Smooth muscle cell of trachea (primary cell): Measurements from ENCODE around the gene DNAJC18. TPM values are rescaled to one million over a fixed set of nuclear protein-coding genes. Genes with fewer than 3 reads are reported as not detected.

Source experiments
- total RNA-seq: library from RNA; depleted of rRNA; stranded (reverse); fragments of >200 nt; gene quantifications from 2 replicates; pipeline ENCODE4 v1.2.1, GENCODE V29; 2014

DNAJC18 gene
- 10.9 and 12.4 TPM in 2 replicates for total RNA-seq

DNA sequence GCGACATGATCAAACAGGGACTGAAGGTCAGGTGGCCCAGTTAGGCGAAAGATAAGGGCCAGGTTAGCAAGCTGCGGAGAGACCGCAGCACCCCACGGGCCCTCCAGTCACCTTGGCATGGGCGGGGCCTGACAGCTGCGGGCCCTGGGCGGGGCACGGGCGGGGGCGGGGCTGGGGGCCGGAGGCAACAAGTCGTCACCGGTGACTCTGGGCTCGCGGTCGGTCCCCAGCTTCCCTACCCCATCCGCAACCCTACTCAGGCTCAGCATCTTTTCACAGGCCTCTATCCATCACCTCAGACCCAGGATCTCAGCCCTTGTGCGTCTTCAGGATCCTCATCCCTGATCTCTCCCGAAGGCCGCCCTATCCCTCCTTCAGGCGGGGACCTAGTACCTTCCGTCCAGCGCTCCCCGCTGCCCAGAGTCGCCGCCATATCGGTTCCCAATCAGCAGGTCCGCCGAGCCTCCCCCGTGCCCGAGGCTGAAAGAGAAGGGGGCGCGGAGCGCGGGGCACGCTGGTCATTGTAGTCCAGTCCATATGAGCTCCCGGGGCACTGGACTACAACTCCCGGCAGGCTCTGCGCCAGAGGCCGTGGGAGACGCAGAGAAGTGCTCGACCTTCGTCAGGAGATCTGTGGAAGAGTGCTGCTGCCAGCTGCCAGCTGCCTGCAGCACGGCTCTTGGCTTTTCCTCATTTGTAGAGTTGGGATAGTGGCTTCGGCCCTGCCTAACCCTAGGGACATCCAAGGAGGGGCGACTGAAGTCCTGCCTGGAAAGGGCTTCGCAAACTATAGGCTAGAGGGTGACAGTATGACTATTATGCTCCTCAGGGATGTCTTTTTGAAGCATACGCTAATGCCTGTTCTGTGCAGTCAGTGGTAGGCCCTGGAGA, at the start of gene DNAJC18:
Gene DNAJC18 (minus strand): TSS at position 513 of the 891 bp plus-strand sequence. CDS start 80 bp downstream, at position 433.

DNA sequence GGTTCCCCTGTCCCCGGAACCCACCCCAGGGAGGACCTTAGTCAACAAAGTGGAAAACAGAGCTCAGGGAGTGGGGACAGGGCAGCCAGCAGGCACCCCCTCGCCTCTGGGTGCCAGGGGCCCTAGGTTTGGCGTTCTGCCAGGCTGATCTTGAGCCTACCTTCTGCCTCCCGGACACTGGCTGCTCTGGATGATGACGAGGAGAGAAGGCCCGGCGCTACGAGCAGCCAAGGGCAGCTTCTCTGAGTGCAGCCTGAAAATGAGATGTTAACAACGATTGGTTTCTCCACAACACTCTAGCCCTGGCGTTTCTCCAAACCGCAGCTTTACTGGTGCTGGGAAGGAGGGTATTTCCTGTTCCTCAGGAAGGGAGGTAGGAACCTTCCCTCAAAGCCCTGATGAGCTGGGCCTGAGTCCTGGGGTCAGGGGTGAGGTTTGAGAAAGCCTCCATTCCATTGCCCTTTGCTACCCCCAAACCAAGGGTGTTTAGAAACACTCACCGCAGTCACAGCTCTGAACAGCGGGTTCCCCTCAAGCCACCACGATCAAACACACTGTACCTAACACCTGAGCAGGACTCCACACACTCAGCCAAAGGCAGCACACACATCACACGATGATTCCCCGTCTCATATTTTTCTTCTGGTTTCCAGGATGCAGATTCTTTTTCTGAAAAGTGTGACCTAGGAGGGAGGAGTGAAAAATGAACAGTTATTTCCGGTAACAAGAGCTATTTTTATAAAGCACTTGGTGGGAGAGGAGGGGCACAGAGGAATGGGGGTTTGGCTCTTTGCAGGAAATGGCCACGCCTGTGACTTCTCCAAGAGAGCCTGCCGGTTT, 42.9 kb upstream of the DNAJC18 start, which contains the start of gene STING1:
Gene STING1 (minus strand): TSS at position 709 of the 840 bp plus-strand sequence. CDS start 1,054 bp downstream, outside the sequence.

DNA sequence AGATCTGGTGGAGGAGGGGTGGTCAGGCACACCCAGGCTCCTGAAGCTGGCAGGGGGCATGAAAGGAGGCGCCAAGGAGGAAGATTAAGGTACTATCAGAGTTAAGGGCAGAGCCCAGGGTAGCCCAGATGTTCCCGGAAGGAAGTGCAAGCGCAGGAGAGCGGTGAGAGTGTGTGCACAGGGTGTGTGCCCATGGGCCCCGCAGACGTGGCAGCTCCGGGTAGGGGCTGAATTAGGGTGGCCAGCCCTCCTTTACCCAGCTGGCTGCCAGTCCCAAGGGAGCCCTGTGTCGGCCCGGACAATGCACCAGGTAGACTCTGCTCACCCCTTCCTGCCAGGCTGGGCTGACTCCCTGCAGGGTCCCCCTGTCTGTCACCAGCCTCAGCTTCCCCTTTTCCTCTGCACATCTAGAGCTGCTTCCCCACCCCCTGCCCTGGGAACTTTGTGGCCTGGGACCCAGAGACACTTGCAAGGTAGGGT, 31.5 kb upstream of the DNAJC18 start, which contains the start of gene SMIM33:
Gene SMIM33 (plus strand): TSS at position 184 of the 480 bp plus-strand sequence. CDS start 118 bp downstream, at position 302.

DNA sequence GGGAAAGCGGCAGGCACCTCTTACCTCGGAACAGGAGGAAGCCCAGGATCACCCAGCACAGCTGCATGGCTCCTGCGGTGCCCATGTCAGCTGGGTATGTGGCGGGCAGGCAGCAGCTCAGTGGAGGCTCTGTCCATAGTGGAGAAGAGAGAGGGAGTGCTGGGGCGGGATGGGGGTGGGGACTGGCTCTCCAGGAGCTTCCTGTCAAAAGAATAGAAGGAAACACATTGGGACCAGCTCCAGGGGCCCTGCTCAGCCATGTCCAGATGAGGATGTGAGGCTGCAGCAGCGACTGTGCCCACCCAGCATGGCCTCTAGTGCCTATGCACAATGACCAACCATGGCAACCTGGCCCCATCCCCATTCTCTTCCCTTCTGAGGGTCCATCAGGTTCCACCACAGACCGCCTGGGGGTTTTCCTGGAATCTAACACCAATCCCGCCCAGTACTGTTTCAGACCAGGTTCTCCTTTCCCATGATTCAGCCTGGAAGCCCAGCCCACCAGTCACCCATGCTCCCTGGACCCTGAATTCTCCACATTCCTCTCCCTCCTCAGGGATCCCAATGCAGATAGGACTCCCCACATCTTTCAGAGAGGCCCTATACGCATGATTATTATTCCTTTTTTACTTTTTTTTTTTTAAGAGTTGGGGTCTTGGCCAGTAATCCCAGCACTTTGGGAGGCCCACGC, 23.4 kb upstream of the DNAJC18 start, which contains the start of gene ECSCR:
Gene ECSCR (minus strand): TSS at position 158 of the 691 bp plus-strand sequence. CDS start 73 bp downstream, at position 85.

DNA sequence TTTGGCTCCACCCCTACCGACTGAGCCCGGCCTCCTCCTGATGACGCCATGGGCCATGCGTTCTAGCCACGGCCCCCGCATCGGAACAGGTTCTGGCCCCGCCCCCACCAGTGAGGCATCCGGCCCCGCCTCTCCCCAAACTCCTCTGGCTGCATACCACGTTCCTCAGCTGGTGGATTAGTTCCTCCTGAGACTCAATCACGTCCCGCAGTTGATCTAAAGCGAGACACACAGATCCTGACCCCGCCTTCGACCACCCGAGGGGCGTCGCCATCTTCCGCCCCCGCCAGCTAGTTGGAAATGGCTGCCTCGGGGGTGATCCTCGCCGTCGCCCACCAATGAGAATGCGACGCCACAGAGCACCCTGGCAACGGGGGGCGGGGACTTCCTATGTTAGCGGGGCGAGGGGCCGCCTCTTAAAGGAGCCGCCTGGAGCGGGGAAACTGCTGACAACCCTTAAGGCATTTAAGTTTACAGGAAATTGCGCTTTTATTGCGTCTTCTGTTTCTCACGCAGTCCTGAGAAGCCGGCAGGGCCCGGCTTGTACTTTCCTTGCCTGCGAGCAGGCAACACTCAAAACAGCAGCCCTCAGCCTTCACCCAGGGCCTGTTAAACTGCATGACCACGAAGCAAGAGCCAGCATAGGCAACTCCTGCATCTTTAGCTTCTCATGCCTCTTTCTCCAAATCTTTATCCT, 35.4 kb downstream of the DNAJC18 start, which contains the start of gene SPATA24:
Gene SPATA24 (minus strand): TSS at position 303 of the 697 bp plus-strand sequence. CDS start 29 bp downstream, at position 274.

DNA sequence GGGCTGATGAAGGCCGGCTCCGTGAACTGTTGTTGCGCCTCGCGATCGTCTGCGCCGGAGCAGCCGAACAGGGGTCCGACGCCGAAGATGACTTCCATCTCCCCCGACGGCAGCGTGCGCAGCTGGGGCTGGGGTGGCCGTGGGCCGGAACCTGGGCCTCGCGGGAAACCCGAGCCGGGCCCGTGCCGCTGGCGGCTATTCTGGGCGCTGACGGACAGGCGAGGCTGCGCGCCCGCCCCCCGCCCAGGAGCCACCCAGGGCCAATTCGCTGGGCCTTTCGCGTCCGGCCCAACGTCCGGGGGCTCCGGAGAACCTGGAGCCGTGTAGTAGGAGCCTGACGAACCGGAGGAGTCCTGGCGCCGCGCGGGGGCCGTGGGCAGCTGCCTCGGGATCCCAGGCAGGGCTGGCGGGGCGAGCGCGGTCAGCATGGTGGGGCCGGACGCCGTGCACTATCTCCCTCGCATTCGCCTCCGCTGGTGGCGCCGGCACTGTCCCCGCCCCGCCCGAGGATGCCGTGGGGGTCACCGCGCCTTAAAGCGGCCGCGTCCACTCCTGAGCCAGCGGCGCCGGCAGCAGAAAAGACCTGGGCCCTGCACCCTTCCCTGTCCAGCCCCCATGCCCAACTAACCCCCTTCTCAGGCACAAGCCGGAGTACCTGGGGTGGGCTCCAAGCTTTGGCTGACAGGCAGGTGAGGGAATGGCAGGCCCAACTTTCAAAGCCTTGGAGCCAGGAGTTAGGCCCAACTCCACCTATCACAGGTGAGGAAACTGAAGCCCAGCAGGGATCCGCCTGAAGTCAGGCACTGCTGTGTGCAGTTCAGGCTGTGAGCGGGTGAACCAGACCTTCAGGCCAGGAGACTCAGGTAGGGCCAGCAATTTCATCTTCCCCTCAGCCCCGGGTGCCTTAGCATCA, 44.4 kb downstream of the DNAJC18 start, which contains the start of gene PROB1:
Gene PROB1 (minus strand): TSS at position 451 of the 913 bp plus-strand sequence. CDS start 23 bp downstream, at position 428.

DNA sequence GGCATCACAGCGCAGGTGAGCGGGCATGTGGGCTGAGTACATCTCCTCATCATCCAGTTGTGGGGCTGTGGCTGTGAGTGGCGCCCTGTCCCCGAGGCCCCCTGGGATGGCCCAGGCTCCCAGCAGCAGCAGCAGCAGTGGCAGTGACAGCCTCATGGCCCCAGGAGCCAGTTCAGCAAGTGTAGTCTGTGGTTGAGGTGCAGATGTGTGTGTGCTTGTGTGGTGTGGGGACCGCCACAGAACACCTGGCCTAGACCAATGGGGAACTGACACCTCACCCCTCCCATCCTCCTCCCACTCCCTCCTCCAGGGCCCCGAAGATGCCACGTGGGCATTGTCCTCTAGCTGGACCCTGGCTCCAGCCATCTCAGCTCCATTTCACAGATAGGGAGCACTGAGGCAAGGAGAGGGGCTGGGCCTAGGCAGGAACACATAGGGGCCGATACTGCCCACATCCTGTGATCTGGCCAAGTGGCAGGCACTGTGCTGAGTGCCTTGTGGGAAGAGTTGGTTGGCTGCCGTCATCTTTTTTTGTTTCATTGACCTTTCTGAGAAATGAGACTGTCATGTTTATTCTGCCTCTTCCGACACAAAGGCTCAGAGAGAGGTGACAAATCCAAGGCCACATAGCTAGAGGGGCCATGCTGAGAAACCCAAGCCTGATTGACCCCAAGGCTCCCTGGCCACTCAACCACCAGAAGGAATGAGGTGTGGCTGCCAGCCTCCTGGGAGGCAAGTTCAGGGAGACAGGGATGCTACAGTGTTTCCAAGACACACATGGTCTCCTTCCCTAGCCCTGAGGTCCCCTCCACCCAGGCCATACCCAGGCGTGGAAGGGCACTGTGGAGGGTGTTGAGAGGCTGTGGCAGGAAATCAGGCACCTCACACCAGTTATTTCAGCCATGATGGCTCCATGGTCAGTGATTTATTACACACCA, 49.4 kb downstream of the DNAJC18 start, which contains the start of gene MZB1:
Gene MZB1 (minus strand): TSS at position 213 of the 938 bp plus-strand sequence. CDS start 57 bp downstream, at position 156.

DNA sequence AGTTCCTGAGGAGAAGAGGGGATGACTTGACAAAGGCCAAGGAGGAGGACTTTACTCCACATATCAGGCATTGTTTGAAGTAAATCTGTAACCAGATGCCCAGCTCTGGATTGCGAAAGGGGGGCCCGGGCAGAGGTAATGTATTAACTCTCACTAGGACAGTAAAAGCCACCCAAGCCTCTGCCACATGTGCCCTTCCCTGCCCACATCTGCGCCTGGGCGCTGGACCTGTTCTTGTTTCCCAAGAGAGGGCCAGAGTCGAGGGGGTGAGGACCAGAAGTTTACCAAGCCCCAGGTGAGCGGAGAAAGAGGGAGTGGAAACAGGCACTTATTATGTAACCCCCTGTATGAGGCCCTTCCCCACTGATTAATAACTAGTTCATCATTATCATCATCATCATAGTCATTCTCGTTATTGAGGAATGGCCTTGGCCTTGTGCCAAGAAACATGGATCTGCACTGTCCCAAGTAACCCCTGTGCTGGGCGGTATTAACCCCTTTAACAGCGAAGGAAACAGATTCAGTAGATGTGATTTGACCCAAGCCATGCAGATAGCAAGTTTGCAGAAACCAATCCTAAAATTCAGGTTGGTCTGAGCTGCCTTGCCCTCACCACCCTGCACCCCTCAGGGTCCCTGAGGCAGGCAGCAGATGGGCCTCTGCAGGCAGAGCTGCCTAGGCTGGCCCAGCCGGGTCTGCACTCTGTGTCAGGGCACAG, 55.9 kb downstream of the DNAJC18 start, which contains the start of gene SLC23A1:
Gene SLC23A1 (minus strand): TSS at position 23 of the 718 bp plus-strand sequence. CDS start 44 bp downstream, outside the sequence.

Other genes with a start within 250 kb of the DNAJC18 start
- 60.2 and 97.3 TPM in 2 replicates for gene SIL1, start 241.2 kb downstream of the DNAJC18 start, total RNA-seq
- gene MATR3, start 145.8 kb downstream of the DNAJC18 start, total RNA-seq = 196 and 339 TPM in 2 replicates
- gene PAIP2, start 97.7 kb downstream of the DNAJC18 start, total RNA-seq = 47.8 and 77.2 TPM in 2 replicates
- gene SLC23A1, start 56.2 kb downstream of the DNAJC18 start, total RNA-seq = 0.50 TPM in 1 of 2 replicates, not detected in the other
- gene MZB1, start 49.6 kb downstream of the DNAJC18 start, total RNA-seq = not detected in 2 replicates
- gene PROB1, start 44.4 kb downstream of the DNAJC18 start, total RNA-seq = 1.2 and 2.6 TPM in 2 replicates
- gene SPATA24, start 35.4 kb downstream of the DNAJC18 start, total RNA-seq = 2.5 and 10.9 TPM in 2 replicates
- 0.33 and 1.2 TPM in 2 replicates for gene ECSCR, start 23.2 kb upstream of the DNAJC18 start, total RNA-seq
- not detected in 2 replicates for gene SMIM33, start 31.5 kb upstream of the DNAJC18 start, total RNA-seq
- gene STING1, start 43.2 kb upstream of the DNAJC18 start, total RNA-seq = 58.9 and 67.6 TPM in 2 replicates
- gene UBE2D2, start 121.8 kb upstream of the DNAJC18 start, total RNA-seq = 50.0 and 61.2 TPM in 2 replicates
- gene CXXC5, start 208.8 kb upstream of the DNAJC18 start, total RNA-seq = 57.9 and 140 TPM in 2 replicates